Middle frontal gyrus (tissue), 1 donor: ENCODE measurements around the gene ITLN2.
"Not testable (repeated sequence)": the region's sequence is repeated elsewhere in the genome, so short reads cannot be mapped to it uniquely, and the experiment has no call there.

Experiments used
- DNase-seq: peaks from one replicate; pipeline ENCODE4 v3.0.0-alpha.2; 2015; ENCODE audit warnings: low spot score; ENCODE audit errors: extremely low spot score

ITLN2 gene

GRCh38 chr1:160953030-160953429 is 1.6 kb downstream of the ITLN2 start:
- no peak for DNase-seq

DNA sequence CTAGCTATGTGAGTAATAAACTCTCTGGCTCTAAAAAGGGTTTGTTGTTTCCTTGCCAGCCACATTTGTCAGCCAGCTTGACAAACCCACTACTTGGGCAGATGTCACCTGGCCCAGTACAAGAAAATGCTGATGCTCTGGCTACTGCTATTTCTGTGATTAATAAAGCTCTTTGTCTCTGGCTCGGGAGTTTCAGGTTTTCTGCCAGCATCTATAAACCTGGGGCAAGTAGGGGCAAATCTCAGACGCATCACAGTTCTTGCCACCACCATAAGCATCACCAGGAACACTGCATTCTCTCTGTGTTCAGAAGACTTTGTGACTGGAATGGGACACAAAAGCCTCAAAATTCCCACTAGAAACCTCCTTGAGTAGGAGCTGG is 2.5 kb downstream of the ITLN2 start:
- DNase-seq: no peak

DNA sequence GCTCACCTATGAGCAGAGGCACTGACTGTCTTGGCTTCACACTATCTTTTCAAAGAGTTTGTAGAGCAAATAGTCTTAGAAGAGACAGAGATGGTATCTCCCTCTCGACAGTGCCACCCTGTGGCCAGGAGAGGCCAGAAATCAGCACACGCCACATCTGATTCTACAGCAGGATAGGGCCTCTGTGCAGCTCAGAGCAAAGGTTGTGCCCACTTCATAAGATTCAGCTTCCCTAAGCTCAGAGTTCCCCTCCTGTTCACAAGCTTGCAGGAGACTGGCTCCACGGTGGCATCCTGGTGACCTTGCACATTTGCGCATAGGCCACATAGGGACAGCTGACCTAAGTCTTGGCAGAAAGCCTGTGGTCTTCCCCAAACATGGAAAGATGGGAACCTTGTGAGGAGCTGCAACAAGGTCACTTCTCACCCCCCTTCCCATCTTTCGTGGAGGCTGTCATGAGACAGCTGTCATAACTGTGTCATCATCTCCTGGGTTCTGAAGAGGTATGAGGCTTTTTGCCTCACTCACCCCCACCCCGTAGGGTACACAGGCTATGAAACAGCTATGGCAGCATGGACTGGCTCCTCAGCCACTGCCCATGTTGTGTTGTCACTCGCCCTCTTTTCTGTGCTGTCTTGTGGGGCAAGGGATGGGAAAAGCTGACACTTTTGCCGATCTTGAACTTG is 3.0 kb downstream of the ITLN2 start:
- DNase-seq: no peak

DNA sequence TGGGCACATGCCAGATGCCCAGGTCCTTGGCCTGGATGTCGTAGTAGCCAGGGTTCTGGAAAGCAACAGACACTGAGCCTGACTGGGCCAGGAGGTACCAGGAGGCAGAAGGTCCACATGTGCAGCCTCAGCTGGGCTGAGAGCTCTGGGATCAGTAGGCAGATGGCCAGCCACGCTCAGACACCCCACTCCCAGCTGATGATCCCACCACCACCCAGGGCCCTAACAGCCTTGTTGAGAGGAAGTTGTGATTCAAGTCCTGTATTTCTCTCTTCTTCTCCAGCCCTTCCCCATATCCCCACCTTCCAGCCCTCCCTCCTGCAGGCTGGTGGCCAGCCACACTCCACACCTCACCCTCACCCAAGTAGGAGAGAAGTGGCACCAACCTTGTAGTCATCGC is 4.0 kb downstream of the ITLN2 start:
- no peak for DNase-seq

GRCh38 chr1:160949881-160950280 is 4.7 kb downstream of the ITLN2 start:
- no peak for DNase-seq

- not testable (repeated sequence) for DNase-seq
Measured at GRCh38 chr1:160949216-160949880, 5.3 kb downstream of the ITLN2 start.

GRCh38 chr1:160947174-160947759 is 7.3 kb downstream of the ITLN2 start:
- DNase-seq: not testable (repeated sequence)

- DNase-seq: not testable (repeated sequence)
Measured at GRCh38 chr1:160945881-160946280, 8.7 kb downstream of the ITLN2 start.

DNA sequence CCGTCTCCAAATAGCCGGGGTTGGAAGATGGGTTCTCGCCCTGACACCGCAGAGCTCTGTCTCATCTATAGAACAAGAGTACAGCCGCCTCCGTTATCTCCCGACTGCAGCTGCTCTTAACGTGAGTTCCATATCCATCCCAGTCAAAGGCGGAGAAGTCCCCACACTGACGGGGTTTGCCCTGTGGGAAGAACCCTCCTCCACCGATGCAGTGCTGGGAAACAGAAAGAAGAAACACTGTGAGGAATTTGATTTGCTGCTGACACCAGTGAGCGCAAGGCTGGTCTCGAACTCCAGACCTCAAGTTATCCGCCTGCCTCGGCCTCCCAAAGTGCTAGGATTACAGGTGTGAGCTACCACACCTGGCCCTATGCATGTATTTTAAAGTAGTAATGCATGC is 9.5 kb downstream of the ITLN2 start:
- DNase-seq: no peak

DNA sequence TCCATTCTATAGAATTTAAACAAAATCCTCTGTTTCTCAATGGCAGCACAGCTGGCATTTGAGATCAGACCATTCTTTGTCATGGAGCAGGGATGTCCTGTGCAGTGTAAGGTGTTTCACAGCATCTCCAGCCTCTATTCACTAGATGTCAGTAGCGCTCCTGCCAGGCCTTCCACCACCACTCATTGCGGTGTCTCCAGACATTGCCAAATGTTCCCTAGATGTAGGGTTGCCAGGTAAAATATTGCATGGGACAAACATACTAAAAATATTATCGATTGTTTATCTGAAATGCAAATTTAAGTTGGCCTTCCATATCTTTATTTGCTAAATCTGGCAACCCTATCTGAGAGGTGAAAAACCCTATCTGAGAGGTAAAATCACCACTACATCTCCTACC is 11.7 kb downstream of the ITLN2 start:
- DNase-seq: no peak

DNA sequence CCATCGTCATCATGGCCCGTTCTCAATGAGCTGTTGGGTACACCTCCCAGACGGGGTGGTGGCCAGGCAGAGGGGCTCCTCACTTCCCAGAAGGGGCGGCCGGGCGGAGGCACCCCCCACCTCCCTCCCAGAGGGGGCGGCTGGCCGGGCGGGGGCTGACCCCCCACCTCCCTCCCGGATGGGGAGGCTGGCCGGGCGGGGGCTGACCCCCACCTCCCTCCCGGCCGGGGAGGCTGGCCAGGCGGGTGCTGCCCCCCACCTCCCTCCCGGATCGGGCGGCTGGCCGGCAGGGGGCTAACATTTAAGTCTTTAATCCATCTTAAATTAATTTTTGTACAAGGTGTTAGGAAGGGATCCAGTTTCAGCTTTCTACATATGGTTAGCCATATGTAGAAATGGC is 17.9 kb downstream of the ITLN2 start:
- not testable (repeated sequence) for DNase-seq

DNA sequence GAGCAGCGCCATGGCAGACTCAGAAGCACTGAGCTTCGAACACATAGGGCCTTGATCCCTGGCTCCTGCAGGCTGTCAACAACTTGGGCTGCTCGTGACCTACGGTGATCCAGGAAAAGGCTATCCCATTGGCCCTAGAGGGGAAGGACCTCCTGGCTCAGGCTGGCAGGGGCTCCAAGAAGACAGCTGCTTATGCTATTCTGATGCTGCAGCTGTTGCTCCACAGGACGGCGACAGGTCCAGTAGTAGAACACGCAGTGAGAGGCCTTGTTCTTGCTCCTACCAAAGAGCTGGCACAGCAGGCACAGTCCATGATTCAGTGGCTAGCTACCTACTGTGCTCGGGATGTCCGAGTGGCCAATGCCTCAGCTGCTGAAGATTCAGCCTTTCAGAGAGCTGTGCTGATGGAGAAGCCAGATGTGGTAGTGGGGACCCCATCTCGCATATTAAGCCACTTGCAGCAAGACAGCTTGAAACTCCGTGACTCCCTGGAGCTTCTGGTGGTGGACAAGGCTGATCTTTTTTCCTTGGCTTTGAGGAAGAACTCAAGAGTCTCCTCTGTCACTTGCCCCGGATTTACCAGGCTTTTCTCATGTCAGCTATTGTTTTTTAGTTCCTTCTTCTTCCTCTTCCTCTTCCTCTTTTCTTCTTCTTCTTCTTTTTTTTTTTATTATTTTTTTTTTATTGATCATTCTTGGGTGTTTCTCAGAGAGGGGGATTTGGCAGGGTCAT is 18.9 kb downstream of the ITLN2 start:
- no peak for DNase-seq

DNA sequence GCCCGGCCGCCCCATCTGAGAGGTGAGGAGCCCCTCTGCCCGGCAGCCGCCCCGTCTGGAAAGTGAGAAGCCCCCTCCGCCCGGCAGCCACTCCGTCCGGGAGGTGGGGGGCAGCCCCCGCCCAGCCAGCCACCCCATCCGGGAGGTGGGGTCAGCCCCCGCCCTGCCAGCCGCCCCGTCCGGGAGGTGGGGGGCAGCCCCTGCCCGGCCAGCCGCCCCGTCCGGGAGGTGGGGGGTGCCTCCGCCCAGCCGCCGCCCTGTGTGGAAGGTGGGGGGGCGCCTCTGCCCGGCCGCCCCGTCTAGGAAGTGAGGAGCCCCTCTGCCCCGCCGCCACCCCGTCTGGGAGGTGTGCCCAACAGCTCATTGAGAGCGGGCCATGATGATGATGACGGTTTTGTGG is 21.3 kb downstream of the ITLN2 start:
- not testable (repeated sequence) for DNase-seq

DNA sequence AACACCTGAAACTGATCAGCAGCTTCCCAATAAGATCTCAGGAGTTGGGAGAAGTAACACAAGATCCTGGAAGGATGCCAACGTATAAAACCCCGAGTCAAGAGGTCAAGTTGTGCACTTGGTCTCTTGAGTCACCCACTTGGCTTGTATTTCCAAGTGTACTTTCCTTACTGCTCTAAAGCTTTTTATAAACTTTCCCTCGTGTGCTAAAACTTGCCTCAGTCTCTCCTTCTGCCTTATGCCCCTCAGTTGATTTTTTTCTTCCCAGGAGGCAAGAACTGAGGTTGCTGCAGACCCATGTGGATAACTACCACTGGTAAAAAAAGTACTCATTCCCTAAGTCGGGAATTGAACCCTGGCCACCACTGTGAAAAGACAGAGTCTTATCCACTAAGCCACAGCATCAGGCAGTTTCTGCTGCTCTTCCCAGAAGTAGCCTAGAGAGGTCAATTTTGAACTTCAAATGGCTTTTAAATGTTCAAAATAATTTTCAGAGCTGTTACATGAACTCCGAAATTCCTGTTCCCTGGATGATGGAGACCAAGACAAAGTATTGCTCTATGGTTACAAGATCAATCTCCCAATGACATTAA is 28.9 kb downstream of the ITLN2 start:
- DNase-seq: no peak

- no peak for DNase-seq
Measured at GRCh38 chr1:160924791-160925651, 29.6 kb downstream of the ITLN2 start.

- no peak for DNase-seq
Measured at GRCh38 chr1:160916666-160917065, 37.9 kb downstream of the ITLN2 start.

DNA sequence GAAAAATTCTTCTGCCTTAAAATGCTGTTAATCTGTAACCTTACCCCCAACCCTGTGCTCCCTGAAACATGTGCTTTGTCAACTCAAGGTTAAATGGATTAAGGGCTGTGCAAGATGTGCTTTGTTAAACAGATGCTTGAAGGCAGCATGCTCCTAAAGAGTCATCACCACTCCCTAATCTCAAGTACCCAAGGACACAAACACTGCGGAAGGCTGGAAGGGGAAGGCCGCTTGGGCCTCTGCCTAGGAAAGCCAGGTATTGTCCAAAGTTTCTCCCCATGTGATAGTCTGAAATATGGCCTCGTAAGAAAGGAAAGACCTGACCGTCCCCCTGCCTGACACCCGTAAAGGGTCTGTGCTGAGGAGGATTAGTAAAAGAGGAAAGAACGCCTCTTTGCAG is 41.4 kb downstream of the ITLN2 start:
- DNase-seq: not testable (repeated sequence)

GRCh38 chr1:160911925-160912324 is 42.7 kb downstream of the ITLN2 start:
- DNase-seq: no peak

DNA sequence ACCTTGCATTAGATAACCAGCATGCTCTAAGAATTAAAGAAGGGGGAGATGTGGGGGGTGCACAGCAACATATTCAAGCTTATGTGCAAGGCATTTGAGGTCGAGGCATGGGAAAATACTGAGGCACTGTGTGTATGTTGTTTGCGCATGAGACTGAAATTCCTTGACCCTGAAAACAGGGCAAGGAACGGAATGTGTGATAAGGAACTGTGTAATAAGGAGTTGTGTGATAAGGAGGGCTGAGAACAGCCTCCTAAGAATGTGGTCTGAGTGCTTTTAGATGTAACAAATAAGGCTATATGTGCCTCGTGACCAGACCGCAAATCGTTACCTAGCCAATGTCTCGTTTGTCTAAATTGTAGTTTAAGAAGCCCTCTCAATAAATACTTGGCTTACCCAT is 43.2 kb downstream of the ITLN2 start:
- DNase-seq: no peak

DNA sequence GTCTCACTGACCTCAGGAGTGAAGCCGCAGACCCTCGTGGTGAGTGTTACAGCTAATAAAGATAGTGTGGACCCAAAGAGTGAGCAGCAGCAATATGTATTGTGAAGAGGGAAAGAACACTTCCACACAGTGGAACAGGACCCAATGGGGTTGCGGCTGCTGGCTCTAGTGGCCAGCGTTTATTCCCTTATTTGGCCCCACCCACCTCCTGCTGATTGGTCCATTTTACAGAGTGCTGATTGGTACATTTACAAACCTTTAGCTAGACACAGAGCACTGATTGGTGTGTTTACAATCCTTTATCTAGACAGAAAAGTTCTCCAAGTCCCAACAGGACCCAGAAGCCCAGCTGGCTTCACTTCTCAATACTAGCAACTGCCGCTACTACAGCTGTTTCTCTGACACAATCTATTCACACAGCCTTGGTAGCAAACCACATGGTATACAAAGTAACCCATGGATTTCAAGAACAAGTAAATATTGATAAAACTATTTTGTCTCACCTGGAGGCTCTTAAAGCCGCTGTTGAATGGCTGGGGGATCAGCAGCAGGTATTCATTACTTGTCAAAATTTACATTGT is 44.3 kb downstream of the ITLN2 start:
- DNase-seq: no peak
